H54 (cell line): Measurements from ENCODE around the gene KRT12.
"Not testable (repeated sequence)": the region's sequence is repeated elsewhere in the genome, so short reads cannot be mapped to it uniquely, and the experiment has no call there.

Experiments
- DNase-seq: peaks from one replicate; pipeline ENCODE4 v3.0.0; 2011; ENCODE audit warnings: low spot score, mixed read lengths; ENCODE audit not compliant: insufficient read length
- FAIRE-seq: peaks from 3 replicates; lab custom pipeline; 2011; peaks lifted over from hg19 to GRCh38; lab: Jason Lieb, UNC
- POLR2A ChIP-seq: IDR thresholded peaks from 2 replicates; pipeline ENCODE4 v1.6.1; 2011; ENCODE audit warnings: low read depth, mild to moderate bottlenecking, low read length

Gene KRT12

GRCh38 chr17:40871316-40871715, 4.3 kb upstream of the KRT12 start:
- DNase-seq (no peak), FAIRE-seq (no peak)
- no peak for TF ChIP-seq POLR2A

- FAIRE-seq = no peak
Measured at GRCh38 chr17:40870136-40870535, 3.1 kb upstream of the KRT12 start.

DNA sequence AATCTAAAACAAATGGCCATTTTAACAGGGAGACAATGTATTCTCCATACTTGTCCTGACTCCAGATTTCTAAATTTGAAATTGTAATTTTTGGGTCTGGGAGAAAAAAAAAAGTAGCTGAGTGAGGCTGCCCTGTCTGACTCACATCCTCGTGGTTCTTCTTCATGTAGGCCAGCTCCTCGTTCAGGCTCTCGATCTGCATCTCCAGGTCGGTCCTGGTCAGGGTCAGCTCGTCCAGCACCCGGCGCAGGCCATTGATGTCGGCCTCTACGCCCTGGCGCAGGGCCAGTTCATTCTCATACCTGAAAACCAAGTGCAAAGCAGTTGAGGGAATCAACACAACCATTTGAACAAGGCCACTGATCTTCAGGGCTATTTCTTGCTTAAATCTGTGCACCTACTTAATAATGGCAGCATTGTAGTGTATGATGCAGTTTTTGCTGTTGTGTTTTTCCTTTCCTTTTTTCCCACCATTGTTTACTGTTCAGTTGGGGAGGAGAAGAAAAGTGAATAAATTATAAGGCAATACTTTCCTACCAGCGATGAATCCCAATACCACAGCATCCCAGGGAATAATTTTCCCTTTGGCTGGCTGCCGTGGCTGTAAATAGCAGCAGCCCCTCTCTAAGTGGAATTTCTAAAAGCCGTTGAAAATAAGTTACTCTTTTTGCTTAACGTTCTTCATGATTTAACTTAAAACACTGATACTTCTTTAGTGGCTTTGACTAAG, 2.2 kb downstream of the KRT12 start:
- DNase-seq (no peak), FAIRE-seq (no peak)
- no peak for TF ChIP-seq POLR2A

More at GRCh38 chr17:40870136-40870535, 3.1 kb upstream of the KRT12 start:
- no peak for DNase-seq
- no peak for TF ChIP-seq POLR2A

GRCh38 chr17:40862985-40863733, 3.9 kb downstream of the KRT12 start:
- DNase-seq (no peak), FAIRE-seq (no peak)

DNA sequence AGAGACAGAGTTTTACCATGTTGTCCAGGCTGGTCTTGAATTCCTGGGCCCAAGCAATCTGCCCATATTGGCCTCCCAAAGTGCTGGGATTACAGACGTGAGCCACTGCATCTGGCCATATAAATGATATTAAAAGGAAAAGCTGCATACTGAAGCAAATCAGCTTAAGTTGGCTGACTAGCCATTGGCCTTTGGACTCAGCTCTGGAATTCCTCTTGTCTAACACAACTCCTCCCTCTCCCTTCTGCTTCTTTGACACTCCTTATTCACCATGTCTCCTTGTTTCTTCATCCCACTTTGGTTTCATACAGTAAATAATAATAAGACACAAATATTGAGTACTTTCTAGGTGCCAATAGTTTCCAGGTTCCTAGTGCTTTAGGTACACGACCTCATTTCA, 7.5 kb downstream of the KRT12 start:
- TF ChIP-seq POLR2A = no peak
- no peak for FAIRE-seq
- no peak for DNase-seq

More at GRCh38 chr17:40862985-40863733, 3.9 kb downstream of the KRT12 start:
- TF ChIP-seq POLR2A = no peak

DNA sequence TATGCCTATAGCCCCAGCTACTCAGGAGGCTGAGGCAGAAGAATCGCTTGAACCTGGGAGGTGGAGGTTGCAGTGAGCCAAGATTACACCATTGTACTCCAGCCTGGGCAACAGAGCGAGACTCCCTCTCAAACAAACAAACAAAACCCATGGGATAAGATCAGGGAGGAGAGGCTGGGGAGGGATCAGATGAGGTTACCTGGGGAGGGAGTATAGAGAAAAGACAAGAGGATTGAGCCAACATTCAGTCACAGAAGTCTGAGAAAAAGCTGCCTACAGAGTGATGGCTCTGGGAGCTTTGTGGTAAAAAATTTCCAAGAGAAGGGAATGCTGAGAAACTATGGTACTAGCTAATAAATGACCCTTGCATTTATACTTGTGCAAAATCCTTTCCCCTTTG, 8.4 kb downstream of the KRT12 start:
- FAIRE-seq, DNase-seq: not testable (repeated sequence)

GRCh38 chr17:40857535-40857934, 9.5 kb downstream of the KRT12 start:
- TF ChIP-seq POLR2A = no peak
- no peak for DNase-seq
- FAIRE-seq = no peak

DNA sequence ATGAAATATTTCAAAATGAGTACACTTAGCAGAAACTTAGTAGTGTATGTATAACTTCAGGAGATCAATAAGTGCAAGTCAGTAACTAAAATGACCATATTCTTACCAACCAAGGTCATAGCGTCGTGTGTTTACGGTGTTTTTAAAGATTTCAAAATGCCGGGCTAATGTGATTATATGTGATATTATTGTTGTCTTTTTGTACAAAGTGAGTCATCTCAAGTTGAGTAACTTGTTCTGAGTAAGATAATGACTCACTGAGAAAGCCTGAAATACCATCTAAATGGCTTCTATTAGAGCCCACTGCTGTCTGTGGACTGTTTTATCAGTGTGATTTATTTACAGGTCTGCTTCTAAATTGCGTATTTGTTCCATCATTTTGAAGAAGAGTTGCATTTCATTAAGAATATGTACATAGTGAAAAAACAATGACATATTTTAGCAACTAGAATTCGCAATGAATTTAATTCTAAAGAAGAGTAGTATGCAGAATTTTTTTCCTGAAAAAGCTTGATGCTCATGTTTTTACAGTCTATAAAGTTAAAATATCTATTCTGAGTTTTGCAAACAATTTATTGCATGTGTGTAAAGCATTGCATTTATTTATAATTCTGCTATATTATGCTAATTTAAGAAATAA, 12.7 kb downstream of the KRT12 start:
- peak; percentile 77 for FAIRE-seq
- TF ChIP-seq POLR2A = no peak
- DNase-seq = peak; percentile 38

- FAIRE-seq = no peak
- TF ChIP-seq POLR2A = no peak
- no peak for DNase-seq
Measured at GRCh38 chr17:40852364-40852763, 14.7 kb downstream of the KRT12 start.

GRCh38 chr17:40850293-40850972, 16.6 kb downstream of the KRT12 start:
- no peak for TF ChIP-seq POLR2A
- FAIRE-seq = no peak
- no peak for DNase-seq

DNA sequence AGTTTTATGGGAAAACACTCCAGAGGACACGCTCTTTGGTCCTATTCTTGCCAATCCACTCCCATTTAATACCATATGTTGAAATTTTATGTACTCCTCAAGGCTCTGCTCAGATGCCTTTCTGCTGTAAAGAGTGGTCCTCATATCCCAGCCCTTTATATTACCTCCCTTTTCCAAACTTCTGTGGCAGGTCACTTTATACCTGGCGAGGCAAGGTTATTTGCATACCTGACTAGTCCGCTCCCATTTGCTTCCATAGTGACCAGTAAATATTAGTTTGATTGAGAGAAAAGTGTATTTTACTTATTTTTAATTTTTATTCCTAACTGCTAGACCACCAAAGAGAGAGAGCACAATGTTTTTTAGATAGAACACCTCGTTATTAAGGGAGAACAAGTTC, 17.3 kb downstream of the KRT12 start:
- FAIRE-seq = no peak
- no peak for TF ChIP-seq POLR2A
- no peak for DNase-seq

- no peak for DNase-seq
- FAIRE-seq = no peak
- no peak for TF ChIP-seq POLR2A
Measured at GRCh38 chr17:40848583-40849235, 18.3 kb downstream of the KRT12 start.

DNA sequence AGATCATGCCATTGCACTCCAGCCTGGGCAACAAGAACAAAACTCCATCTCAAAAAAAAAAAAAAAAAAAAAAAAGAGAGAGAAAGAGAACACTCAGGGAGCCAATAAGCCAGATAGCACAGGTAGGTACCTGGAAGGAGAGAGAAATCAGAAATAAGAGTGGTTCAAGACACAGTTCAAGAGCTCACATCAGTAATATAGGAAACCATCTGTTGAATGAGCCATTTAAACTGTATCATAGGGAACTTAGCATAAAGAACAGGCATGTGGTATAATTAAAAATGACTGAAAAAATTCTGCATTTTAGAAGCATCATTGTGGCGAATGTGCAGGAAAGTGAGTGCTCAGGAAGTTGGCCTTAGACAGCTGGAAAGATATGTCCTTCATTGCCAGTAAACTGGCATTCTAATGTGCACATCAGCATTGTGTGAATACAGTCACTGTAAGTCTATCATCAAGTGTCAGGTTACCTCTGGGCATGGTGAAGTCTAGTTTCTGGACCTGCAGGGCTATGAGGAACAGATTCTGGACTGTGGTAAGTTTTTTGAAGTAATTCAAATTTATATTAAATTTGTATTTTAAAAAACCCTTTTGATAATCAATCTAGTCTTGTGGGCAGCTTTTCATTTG, 20.4 kb downstream of the KRT12 start:
- no peak for DNase-seq
- no peak for FAIRE-seq
- no peak for TF ChIP-seq POLR2A
